Measurements from ENCODE around the gene PHLDA3.

PHLDA3 gene

GRCh38 chr1:201468501-201468843 lies 516 bp downstream of the PHLDA3 start:
- DNase-seq (ENCODE audit: insufficient read length, low spot score) (no peak), FAIRE-seq (no peak)

GRCh38 chr1:201466492-201466891 lies 2.5 kb downstream of the PHLDA3 start:
- no peak for DNase-seq (ENCODE audit: insufficient read length, low spot score)
- FAIRE-seq = no peak

- DNase-seq (ENCODE audit: insufficient read length, low spot score) = no peak
- FAIRE-seq = no peak
These were observed 3.2 kb downstream of the PHLDA3 start for GRCh38 chr1:201465698-201466290.

GRCh38 chr1:201463071-201463552 lies 5.9 kb downstream of the PHLDA3 start:
- DNase-seq (ENCODE audit: insufficient read length, low spot score) (no peak), FAIRE-seq (no peak)

GRCh38 chr1:201461645-201462441 lies 7.1 kb downstream of the PHLDA3 start:
- DNase-seq (ENCODE audit: insufficient read length, low spot score) (no peak), FAIRE-seq (no peak)

GRCh38 chr1:201460814-201461644 lies 8.0 kb downstream of the PHLDA3 start:
- FAIRE-seq = no peak
- DNase-seq (ENCODE audit: insufficient read length, low spot score) = no peak

- FAIRE-seq (no peak), DNase-seq (ENCODE audit: insufficient read length, low spot score) (no peak)
These were observed 9.2 kb downstream of the PHLDA3 start for GRCh38 chr1:201459775-201460174.

GRCh38 chr1:201459052-201459451 lies 9.9 kb downstream of the PHLDA3 start:
- FAIRE-seq (no peak), DNase-seq (ENCODE audit: insufficient read length, low spot score) (no peak)

- DNase-seq (ENCODE audit: insufficient read length, low spot score) (no peak), FAIRE-seq (no peak)
These were observed 11.5 kb downstream of the PHLDA3 start for GRCh38 chr1:201457508-201457960.

GRCh38 chr1:201456499-201457309 lies 12.3 kb downstream of the PHLDA3 start:
- no peak for FAIRE-seq

GRCh38 chr1:201455098-201455497 lies 13.9 kb downstream of the PHLDA3 start:
- FAIRE-seq = no peak
- DNase-seq (ENCODE audit: insufficient read length, low spot score) = no peak

More at GRCh38 chr1:201456499-201457309, 12.3 kb downstream of the PHLDA3 start:
- DNase-seq (ENCODE audit: insufficient read length, low spot score) = no peak

GRCh38 chr1:201454608-201455007 lies 14.4 kb downstream of the PHLDA3 start:
- DNase-seq (ENCODE audit: insufficient read length, low spot score) (no peak), FAIRE-seq (no peak)

- no peak for DNase-seq (ENCODE audit: insufficient read length, low spot score)
- FAIRE-seq = no peak
These were observed 16.1 kb downstream of the PHLDA3 start for GRCh38 chr1:201452866-201453265.

- no peak for DNase-seq (ENCODE audit: insufficient read length, low spot score)
- FAIRE-seq = no peak
These were observed 18.2 kb downstream of the PHLDA3 start for GRCh38 chr1:201450721-201451291.

- FAIRE-seq (no peak), DNase-seq (ENCODE audit: insufficient read length, low spot score) (no peak)
These were observed 20.0 kb downstream of the PHLDA3 start for GRCh38 chr1:201448990-201449389.

- peak; percentile 47 for FAIRE-seq
- DNase-seq (ENCODE audit: insufficient read length, low spot score) = peak; percentile 82
These were observed 20.8 kb downstream of the PHLDA3 start for GRCh38 chr1:201447903-201448871.

- FAIRE-seq = no peak
- no peak for DNase-seq (ENCODE audit: insufficient read length, low spot score)
These were observed 23.7 kb downstream of the PHLDA3 start for GRCh38 chr1:201445310-201445709.

- no peak for DNase-seq (ENCODE audit: insufficient read length, low spot score)
- no peak for FAIRE-seq
These were observed 24.2 kb downstream of the PHLDA3 start for GRCh38 chr1:201444792-201445191.

GRCh38 chr1:201443747-201444146 lies 25.2 kb downstream of the PHLDA3 start:
- DNase-seq (ENCODE audit: insufficient read length, low spot score) = no peak
- no peak for FAIRE-seq
